ENCODE measurements around the gene ABAT. TPM values are rescaled to one million over a fixed set of nuclear protein-coding genes. Genes with fewer than 3 reads are reported as not detected.

ABAT gene
- total RNA-seq, 4 donors from 2014 or later: 0.55 to 1.9 (median 0.92) TPM

DNA sequence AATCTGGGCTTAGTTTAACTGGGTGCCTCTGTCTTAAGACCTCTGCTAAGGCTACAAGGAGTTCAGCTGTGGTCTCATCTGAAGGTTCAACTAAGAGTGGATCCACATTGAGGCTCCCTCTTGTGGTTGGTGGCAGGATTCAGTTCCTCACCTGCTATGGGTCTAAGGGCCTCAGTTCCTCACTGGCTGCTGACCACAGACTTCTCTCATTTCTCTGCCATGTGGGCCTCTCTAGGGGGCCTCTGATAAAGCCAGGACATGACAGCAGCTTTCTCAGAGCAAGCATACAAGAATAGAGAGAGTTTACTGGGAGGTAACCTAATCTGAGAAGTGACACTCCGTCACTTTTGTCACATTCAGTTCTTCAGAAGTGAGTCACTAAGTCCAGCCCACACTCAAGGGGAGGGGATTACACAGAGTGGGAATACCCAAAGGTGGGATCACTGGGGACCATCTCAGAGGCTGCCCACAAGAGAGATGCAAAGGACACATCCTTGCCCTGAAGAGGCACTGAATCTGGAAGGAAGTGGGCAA, 19.2 kb upstream of the ABAT start:
- Histone ChIP-seq H3K4me3 (no peak overlapping the region), H3K36me3 (no peaks in the 10 kb centered on the region), H3K9me3 (no peaks in the 10 kb centered on the region), H3K4me1 (no peaks in the 10 kb centered on the region), H3K27ac (no peak overlapping the region), H3K27me3 (no peaks in the 10 kb centered on the region)
- ATAC-seq: no peak
- intact Hi-C loops (cut with DNase I; ENCODE audit: low total_unique reads): no loop called here
- TF ChIP-seq POLR2A (IDR thresholded peaks at IDR 0.05): no peak
- TF ChIP-seq, protein P1, sequence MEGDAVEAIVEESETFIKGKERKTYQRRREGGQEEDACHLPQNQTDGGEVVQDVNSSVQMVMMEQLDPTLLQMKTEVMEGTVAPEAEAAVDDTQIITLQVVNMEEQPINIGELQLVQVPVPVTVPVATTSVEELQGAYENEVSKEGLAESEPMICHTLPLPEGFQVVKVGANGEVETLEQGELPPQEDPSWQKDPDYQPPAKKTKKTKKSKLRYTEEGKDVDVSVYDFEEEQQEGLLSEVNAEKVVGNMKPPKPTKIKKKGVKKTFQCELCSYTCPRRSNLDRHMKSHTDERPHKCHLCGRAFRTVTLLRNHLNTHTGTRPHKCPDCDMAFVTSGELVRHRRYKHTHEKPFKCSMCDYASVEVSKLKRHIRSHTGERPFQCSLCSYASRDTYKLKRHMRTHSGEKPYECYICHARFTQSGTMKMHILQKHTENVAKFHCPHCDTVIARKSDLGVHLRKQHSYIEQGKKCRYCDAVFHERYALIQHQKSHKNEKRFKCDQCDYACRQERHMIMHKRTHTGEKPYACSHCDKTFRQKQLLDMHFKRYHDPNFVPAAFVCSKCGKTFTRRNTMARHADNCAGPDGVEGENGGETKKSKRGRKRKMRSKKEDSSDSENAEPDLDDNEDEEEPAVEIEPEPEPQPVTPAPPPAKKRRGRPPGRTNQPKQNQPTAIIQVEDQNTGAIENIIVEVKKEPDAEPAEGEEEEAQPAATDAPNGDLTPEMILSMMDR (IDR thresholded peaks at IDR 0.05 in 4 of 5, conservative IDR thresholded peaks at IDR 0.05 in 1 of 5): peak in 1 of 5 experiments; percentile 38
- no peak for DNase-seq
- in situ Hi-C loops (cut with MboI; ENCODE audit: low sequenced_read_pairs in 4 of 4): loop anchor here (10.0 to 25.0 kb wide), 4 partner anchors 157 to 357 kb away; partner anchors contain the start of gene LITAFD (in 1 of the 4)

DNA sequence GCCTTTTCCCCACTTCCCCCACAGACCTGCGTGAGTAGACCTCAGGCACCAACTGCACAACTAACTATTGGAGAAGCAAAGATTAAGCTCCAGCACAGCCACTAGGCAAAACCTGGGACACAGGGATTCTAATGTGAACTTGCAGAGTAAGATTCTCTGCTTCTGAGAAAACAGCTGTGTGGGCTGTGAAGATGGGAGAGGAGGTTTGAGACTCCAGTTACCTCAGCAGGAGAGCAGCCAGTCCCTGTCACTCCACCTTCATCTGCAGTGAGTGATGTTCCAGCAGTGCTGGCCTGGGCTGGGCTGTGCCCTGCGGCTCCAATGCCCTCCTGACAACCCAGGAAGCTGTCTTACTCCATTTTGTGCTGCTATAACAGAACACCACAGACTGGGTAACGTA, 18.0 kb upstream of the ABAT start:
- ATAC-seq: no peak
- H3K36me3 ChIP-seq: no peaks in the 10 kb centered on the region
- TF ChIP-seq, protein P1 (IDR thresholded peaks at IDR 0.05 in 4 of 5, conservative IDR thresholded peaks at IDR 0.05 in 1 of 5): no peak
- TF ChIP-seq POLR2A (IDR thresholded peaks at IDR 0.05): no peak
- in situ Hi-C loops (cut with MboI; ENCODE audit: low sequenced_read_pairs in 4 of 4) (loop anchor here (10.0 to 25.0 kb wide), 4 partner anchors 156 to 356 kb away; partner anchors contain the start of gene LITAFD (in 1 of the 4)), intact Hi-C loops (cut with DNase I; ENCODE audit: low total_unique reads) (no loop called here)
- H3K27me3 ChIP-seq: no peaks in the 10 kb centered on the region
- H3K9me3 ChIP-seq: no peaks in the 10 kb centered on the region
- no peak for DNase-seq
- no peak overlapping the region for H3K27ac ChIP-seq
- H3K4me3 ChIP-seq: no peak overlapping the region
- no peaks in the 10 kb centered on the region for H3K4me1 ChIP-seq

DNA sequence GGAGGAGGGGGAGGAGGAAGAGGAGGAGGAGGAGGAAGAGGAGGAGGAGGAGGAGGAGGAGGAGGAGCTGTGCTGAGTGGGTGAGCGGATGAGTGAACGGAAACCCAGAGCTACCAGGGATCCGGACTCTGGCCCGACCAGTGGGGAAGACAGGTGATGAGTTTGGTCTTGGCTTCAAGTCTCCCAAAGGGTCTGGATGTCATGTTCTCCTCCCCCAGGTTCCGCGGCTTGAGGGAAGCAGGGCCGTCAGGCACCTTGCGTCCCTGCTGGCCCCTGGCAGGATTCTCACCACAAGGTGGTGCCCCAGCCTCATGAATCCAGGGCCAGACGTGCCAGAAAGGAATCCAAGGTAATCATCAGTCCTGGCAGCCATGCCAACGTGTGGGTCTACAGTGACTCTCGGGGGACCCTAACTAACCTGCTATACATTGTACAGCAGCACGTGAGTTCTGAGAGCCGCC, 13.5 kb upstream of the ABAT start:
- no peaks in the 10 kb centered on the region for H3K4me1 ChIP-seq
- ATAC-seq: peak; percentile 65 to 71
- H3K27me3 ChIP-seq: no peaks in the 10 kb centered on the region
- H3K36me3 ChIP-seq: no peaks in the 10 kb centered on the region
- H3K4me3 ChIP-seq: no peak overlapping the region
- TF ChIP-seq, protein P1 (IDR thresholded peaks at IDR 0.05 in 4 of 5, conservative IDR thresholded peaks at IDR 0.05 in 1 of 5): peak; percentile 44 to 77 (median 54)
- TF ChIP-seq POLR2A (IDR thresholded peaks at IDR 0.05): no peak
- DNase-seq: peak in 1 of 2 donors; percentile 35
- no peak overlapping the region for H3K27ac ChIP-seq
- in situ Hi-C loops (cut with MboI; ENCODE audit: low sequenced_read_pairs in 4 of 4): loop anchor here in 3 of 4 donors (5.0 to 25.0 kb wide), 5 partner anchors 151 to 351 kb away; partner anchors contain the start of gene LITAFD (in 2 of the 3)
- no peaks in the 10 kb centered on the region for H3K9me3 ChIP-seq
- intact Hi-C loops (cut with DNase I; ENCODE audit: low total_unique reads): loop anchor here (1.0 to 2.0 kb wide), 2 partner anchors 219 to 348 kb away; no protein-coding TSS in a partner anchor

DNA sequence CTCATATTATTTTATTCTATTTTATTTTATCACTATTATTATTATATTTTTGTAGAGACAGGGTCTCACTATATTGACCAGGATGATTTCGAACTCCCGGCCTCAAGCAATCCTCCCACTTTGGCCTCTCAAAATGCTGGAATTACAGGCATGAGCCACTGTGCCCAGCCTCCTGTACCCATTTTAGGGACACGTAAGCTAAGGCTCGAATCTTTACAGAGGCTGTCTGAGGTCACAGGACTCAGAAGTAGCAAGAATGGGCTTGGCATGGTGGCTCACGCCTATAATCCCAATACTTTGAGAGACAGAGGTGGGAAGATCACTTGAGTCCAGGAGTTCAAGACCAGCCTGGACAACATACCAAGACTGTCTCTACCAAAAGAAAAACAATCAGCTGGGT, 12.7 kb upstream of the ABAT start:
- H3K36me3 ChIP-seq: no peaks in the 10 kb centered on the region
- no peaks in the 10 kb centered on the region for H3K9me3 ChIP-seq
- DNase-seq (no peak), ATAC-seq (no peak)
- H3K4me3 ChIP-seq: no peak overlapping the region
- TF ChIP-seq, protein P1 (IDR thresholded peaks at IDR 0.05 in 4 of 5, conservative IDR thresholded peaks at IDR 0.05 in 1 of 5): no peak
- no peak for TF ChIP-seq POLR2A (IDR thresholded peaks at IDR 0.05)
- intact Hi-C loops (cut with DNase I; ENCODE audit: low total_unique reads) (loop anchor here (1.0 to 2.0 kb wide), 2 partner anchors 219 to 347 kb away; no protein-coding TSS in a partner anchor), in situ Hi-C loops (cut with MboI; ENCODE audit: low sequenced_read_pairs in 4 of 4) (loop anchor here in 3 of 4 donors (5.0 to 25.0 kb wide), 5 partner anchors 151 to 351 kb away; partner anchors contain the start of gene LITAFD (in 2 of the 3))
- H3K27me3 ChIP-seq: no peaks in the 10 kb centered on the region
- H3K4me1 ChIP-seq: no peaks in the 10 kb centered on the region
- no peak overlapping the region for H3K27ac ChIP-seq

Data from gastrocnemius medialis (tissue), 4 donors.